ENCODE data around the gene ROPN1B.
A peak's percentile ranks its signal among the peaks of the same experiment; 100 is the strongest.
"Not testable (repeated sequence)": the region's sequence is repeated elsewhere in the genome, so short reads cannot be mapped to it uniquely, and the experiment has no call there.

ROPN1B gene

GRCh38 chr3:125957674-125958510, 11.1 kb upstream of the ROPN1B start:
- no peak for DNase-seq
- no peak for TF ChIP-seq POLR2A (IDR thresholded peaks at IDR 0.05; ENCODE audit: low read length)

- TF ChIP-seq GATA1 (IDR thresholded peaks at IDR 0.05; ENCODE audit: low read depth, low read length) = no peak
- TF ChIP-seq POLR2A (IDR thresholded peaks at IDR 0.05; ENCODE audit: low read length) = no peak
- DNase-seq = no peak
These were observed 10.3 kb upstream of the ROPN1B start for GRCh38 chr3:125958511-125959316.

DNA sequence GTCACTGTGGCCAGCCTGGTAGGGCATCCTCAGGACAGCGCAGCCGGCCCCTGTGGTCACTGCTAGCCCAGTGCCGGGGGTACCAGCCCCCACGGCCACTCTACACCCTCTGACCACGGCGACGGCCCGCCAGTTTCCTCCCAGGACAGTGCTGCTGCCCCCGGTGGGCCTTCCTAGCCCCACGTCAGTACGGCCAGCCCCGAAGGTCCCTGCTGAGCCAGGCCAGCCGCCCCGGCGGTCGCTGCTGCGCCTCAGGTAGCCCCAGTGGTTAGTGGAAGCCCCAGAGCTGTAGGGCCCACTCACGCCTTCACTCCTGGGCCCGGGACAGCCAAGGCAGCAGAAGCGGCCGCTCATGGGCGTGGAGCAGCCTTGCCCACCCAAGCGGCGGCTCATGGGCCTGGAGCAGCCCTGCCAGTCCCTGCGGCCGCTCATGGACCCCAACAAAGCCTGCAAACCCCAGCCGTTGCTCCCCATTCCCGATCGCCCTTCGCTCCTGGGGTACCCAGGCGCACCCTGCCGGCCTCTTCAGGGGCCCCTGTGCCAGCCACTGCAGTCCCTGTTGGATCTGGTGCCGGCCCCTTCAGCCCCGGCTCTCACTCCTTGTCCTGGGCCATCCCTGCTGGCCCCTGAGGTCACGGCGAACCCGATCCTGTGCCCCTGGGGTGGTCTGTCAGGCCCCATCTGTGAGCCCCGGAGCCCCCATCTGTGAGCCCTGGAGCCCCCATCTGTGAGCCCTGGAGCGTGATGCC, 9.5 kb upstream of the ROPN1B start:
- TF ChIP-seq GATA1 (IDR thresholded peaks at IDR 0.05; ENCODE audit: low read depth, low read length) = no peak
- no peak for TF ChIP-seq POLR2A (IDR thresholded peaks at IDR 0.05; ENCODE audit: low read length)
- DNase-seq = no peak

- no peak for DNase-seq
- no peak for TF ChIP-seq GATA1 (IDR thresholded peaks at IDR 0.05; ENCODE audit: low read depth, low read length)
- no peak for TF ChIP-seq POLR2A (IDR thresholded peaks at IDR 0.05; ENCODE audit: low read length)
These were observed 8.9 kb upstream of the ROPN1B start for GRCh38 chr3:125960066-125960424.

DNA sequence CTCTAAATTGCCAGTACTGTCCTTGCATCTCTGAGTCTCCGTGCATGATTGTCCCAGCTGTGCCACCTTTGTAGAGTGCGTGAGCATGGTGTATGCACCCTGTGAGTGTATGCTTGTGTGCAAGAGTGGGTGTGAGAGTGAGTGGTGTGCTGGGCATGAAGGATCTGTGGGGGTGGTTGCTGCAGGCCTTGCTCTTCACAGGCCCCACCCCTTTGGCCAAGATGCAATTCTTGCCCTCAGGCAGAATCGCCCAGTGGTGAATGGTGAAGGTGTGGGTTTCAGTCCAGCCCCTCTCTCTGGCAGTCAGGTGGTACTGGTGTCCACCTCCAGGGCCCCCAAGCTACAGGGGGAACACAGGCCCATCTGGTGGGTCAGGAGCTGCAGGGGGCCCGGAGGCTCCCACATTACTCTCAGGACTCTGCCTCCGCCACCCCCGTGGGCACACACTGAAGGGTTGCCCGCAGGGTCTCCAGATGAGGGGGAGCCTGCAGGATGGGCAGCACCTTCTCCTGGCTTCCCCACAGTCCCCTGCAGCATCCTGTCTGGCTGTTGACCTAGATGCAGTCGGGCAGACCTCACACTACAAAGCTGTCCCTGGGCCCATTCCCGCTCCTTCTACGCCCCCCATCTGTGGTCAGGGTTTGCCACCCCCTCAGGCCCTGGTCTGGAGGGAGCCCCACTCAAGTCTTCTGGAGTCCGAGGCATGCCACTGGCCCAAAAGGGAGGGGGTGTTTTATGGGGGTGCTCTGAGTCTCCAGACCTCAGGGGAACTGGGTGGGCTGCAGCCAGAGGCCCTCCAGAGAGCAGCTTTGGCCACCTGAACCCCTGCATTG, 8.3 kb upstream of the ROPN1B start:
- no peak for DNase-seq
- TF ChIP-seq POLR2A (IDR thresholded peaks at IDR 0.05; ENCODE audit: low read length) = no peak
- TF ChIP-seq GATA1 (IDR thresholded peaks at IDR 0.05; ENCODE audit: low read depth, low read length) = no peak

- TF ChIP-seq GATA1 (IDR thresholded peaks at IDR 0.05; ENCODE audit: low read depth, low read length) = no peak
- no peak for TF ChIP-seq POLR2A (IDR thresholded peaks at IDR 0.05; ENCODE audit: low read length)
- no peak for DNase-seq
These were observed 7.7 kb upstream of the ROPN1B start for GRCh38 chr3:125961289-125961589.

- not testable (repeated sequence) for DNase-seq
These were observed 5.1 kb upstream of the ROPN1B start for GRCh38 chr3:125963834-125964233.

GRCh38 chr3:125965505-125965904, 3.5 kb upstream of the ROPN1B start:
- TF ChIP-seq GATA1 (IDR thresholded peaks at IDR 0.05; ENCODE audit: low read depth, low read length) = no peak
- no peak for TF ChIP-seq POLR2A (IDR thresholded peaks at IDR 0.05; ENCODE audit: low read length)
- no peak for DNase-seq

GRCh38 chr3:125967156-125967555, 1.8 kb upstream of the ROPN1B start:
- TF ChIP-seq GATA1 (IDR thresholded peaks at IDR 0.05; ENCODE audit: low read depth, low read length) = no peak
- no peak for TF ChIP-seq POLR2A (IDR thresholded peaks at IDR 0.05; ENCODE audit: low read length)
- no peak for DNase-seq

GRCh38 chr3:125968121-125968520, 857 bp upstream of the ROPN1B start:
- DNase-seq = not testable (repeated sequence)

DNA sequence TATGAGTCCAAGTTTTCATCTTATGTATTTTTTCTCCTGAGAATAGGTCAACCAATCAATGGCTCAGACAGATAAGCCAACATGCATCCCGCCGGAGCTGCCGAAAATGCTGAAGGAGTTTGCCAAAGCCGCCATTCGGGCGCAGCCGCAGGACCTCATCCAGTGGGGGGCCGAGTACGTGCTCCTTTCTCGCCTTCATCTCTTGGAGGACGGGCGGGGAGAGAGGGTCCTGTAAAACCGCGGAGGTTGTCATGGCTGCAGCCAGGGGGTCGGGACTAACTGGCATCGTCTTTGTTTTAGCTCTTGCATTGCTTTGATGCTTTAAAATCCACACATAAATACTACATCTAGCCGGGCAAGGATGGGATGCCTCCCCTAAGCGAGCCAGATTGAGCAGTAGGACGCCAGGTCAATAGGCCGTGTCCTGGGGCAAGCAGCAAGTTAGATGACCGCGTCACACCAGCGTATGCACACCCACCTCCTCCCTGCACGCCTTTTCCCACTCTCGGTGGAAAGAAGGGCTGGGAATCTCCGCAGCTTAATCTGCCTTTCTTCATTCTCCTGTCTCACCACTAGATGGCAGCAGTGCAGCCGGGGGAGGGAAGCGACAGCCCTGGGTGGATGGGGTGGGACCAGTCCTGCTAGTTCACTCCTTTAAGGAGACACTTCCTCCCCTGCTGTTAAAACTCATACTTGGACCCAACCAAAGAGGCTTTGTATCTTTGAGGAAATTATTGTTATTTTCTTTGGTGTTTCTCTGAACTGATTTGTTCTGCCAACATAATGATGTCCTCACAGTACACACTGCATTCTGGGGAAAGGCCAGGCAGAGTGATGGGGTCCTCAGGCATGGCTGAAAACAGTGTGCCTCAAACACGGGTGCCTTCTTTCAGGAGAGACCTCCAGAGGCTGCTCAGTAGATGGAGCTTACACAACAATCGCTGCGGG, 3.3 kb downstream of the ROPN1B start:
- DNase-seq = peak in 1 of 2 experiments; percentile 20

DNA sequence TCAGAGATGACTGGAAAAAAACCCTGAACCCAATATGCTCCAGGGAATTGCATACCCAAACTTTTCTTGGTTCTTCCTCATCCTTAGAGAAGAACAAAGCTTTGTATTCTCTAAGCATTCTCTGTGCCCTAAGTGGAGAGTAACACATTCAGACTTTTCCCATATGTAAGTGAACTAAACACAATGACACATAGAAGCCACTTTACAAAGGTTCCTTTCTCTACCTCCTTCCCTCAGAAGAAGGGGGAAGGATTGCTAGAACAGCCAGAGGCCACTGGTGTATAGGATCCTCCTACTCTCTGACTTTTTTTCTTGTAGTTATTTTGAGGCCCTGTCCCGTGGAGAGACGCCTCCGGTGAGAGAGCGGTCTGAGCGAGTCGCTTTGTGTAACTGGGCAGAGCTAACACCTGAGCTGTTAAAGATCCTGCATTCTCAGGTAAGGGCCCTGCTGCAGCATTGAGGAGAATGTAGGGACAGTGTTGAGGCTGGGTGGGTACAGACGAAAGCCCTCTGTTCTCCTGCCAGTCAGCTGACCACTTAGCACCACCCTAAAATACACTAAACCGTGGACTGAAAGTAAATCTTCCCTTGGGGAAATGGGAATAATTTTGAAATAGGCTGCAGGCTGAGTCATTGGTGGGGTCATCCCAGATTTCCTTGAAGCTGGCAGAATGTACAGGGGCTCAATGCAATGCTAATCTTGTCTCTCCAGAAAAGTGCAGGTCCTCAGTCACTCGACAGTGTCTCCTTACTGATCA, 6.4 kb downstream of the ROPN1B start:
- not testable (repeated sequence) for DNase-seq

- DNase-seq = not testable (repeated sequence)
These were observed 7.0 kb downstream of the ROPN1B start for GRCh38 chr3:125976003-125976390.

- not testable (repeated sequence) for DNase-seq
These were observed 8.1 kb downstream of the ROPN1B start for GRCh38 chr3:125977104-125977503.

- DNase-seq = not testable (repeated sequence)
These were observed 16.0 kb downstream of the ROPN1B start for GRCh38 chr3:125984951-125985350.

Measured in erythroblast (primary cell).